NCI-H1105 (cell line): ENCODE data around the gene NFATC2.
"Not testable (repeated sequence)": the region's sequence is repeated elsewhere in the genome, so short reads cannot be mapped to it uniquely, and the experiment has no call there.

Experiments
- DNase-seq: peaks from one replicate; lab custom pipeline; 2025; lab: John Stamatoyannopoulos, UW

NFATC2 gene

DNA sequence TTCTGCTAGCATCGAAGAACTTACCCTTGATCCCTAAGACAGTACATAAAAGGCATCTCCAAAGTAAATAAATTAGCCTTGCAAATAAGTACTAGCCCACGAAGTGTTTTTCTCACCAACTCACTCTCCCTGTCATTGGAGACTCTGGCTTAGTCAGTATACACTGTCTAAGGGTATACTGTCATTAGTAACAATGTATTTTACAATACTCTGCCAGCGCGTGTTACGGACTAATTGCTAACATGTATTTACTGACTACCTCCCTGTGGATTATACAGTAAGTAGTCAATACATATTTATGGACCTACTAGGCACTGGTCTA is 72.1 kb downstream of the NFATC2 start:
- DNase-seq = no peak

- peak; percentile 87 for DNase-seq
Measured at GRCh38 chr20:51469578-51470498, 72.7 kb downstream of the NFATC2 start.

GRCh38 chr20:51469046-51469445 is 73.5 kb downstream of the NFATC2 start:
- peak; percentile 10 for DNase-seq

DNA sequence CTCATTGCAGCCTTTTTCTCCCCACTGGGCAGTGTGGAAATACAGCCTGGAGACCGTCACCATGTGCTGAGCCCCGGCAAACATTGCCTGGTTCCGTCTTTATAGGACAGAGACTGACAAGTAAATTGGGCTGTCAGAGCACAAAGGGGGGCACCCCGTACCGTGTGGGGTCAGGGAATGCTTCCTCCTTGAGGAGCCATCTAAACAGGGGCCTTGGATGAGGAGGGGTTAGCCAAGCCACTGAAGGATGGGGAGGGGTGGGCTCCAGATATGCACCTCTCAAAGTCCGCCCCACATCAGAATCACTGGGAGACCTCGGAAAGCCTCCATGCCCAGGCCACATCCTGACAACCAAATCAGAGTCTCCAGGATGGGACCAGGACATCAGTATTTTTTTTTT is 73.9 kb downstream of the NFATC2 start:
- DNase-seq = no peak

- no peak for DNase-seq
Measured at GRCh38 chr20:51467956-51468626, 74.4 kb downstream of the NFATC2 start.

GRCh38 chr20:51463998-51464397 is 78.5 kb downstream of the NFATC2 start:
- DNase-seq = no peak

DNA sequence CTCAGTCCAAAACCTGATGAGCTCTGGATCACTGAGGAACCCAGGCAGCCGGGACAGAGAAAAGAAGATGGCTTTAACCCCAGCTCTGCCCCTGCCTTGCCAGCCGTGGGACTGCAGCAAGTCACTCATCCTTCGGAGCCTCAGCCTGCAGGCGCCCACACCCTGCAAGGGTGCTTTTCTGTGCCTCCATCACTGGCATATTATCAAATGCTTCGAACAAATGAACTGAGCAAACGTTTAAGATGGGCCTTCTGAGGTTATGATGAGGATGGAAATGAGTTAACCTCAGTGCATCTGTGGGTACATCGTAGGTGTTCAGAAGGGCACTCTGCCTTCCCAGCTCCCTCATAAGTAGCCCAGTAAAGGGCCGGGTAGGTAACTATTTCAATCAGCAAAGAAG is 79.0 kb downstream of the NFATC2 start:
- DNase-seq = no peak

DNA sequence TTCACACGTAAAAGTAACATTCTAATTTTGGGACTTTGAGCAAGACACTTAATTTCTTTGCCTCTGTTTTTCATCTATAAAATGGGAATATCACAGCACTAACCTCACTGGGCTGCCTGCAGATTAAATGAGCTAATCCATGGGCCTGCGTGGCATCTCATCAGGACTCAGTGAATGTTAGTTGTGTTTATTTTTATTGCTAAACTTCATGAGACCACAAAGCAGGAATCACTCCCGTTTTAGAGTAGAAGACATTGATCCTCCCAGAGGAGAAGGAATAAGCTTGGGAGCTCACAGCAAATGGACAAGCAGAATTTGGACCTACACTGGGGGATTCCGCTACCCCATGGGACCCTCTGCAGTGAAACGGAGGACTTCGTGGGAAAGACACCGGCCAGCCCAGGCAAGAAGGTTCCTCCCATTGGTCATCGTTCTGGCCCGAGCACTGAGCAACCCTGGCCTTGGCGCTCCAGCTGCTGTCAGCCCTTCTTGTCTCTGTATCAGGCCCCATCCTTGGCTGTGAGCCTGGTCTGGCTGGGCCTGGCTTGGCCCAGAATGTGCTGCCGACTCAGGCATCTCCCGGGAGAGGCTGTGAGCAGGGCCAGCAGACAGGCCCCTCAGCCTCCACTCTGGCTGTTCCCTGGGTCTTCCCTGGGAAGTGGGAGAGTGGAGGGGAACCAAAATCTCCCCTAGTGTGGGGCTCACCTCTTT is 79.8 kb downstream of the NFATC2 start:
- DNase-seq = no peak

GRCh38 chr20:51461846-51462245 is 80.7 kb downstream of the NFATC2 start:
- DNase-seq = not testable (repeated sequence)

DNA sequence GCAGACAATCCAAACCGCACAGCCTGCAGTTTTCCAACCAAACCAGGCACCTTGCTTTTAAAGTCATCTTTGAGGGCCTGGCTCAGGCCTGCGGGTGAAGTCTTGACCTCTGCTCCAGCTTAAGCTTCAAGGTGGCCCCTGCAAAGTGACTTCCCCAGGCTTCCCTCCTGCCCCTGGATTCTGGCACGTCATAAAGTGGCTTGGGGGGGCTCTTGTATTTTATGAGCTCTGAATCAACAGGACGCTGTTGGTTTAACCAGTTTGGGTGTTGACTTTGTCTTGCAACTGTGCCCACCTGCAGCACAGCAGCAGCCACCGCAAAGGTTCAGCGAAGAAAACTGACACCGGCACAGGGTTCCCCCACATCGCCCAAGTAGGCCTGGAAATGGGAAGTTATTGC is 81.2 kb downstream of the NFATC2 start:
- no peak for DNase-seq

- no peak for DNase-seq
Measured at GRCh38 chr20:51460569-51461265, 81.8 kb downstream of the NFATC2 start.

DNA sequence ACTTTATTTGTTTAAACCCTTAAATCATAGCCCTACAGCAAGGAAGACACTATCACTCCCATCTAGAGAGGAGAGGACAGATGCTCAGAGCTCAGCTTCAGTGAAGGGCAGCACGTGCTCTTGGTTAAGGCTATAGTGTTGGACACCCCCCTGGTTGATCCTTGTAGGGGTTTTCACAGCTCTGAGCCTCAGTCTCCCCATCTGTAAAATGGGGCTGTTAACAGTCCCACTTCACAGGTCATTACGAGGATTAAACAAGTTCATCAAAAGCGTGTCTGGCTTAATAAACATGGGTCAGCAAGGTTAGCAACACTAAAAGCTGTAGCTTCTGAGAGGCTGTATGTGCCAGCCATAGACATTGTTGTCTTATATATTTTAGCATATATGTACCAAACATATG is 82.4 kb downstream of the NFATC2 start:
- DNase-seq = no peak

DNA sequence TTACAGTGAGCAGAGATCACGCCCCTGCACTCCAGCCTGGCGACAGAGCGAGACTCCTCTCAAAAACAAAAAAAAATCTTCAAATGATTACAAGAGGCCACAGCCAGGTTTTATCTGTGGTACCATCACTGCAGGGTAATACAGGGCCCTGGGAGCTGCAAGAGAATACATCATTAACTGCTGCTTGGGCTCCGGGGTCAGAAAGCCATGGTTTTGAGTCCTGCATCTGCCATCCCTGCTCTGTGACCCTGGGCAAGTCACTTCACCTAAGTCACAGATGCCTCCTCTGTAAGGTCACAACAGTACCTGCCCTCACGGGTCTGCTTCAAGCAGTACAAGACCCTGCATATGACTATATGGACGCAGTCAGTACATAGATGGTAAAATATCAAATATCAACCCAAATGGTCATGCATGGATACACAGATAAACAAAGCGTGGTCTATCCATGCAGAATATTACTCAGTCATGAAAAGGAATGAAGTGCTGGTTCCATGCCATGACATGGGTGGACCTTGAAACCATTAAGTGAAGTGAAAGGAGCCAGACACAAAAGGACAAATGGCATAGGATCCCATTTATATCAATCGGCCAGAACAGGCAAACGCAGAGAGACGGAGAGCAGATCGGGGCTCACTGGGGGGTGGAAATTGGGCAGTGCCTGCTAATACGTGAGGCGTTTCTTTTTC is 83.6 kb downstream of the NFATC2 start:
- DNase-seq = no peak

GRCh38 chr20:51457533-51457932 is 85.0 kb downstream of the NFATC2 start:
- DNase-seq = no peak

DNA sequence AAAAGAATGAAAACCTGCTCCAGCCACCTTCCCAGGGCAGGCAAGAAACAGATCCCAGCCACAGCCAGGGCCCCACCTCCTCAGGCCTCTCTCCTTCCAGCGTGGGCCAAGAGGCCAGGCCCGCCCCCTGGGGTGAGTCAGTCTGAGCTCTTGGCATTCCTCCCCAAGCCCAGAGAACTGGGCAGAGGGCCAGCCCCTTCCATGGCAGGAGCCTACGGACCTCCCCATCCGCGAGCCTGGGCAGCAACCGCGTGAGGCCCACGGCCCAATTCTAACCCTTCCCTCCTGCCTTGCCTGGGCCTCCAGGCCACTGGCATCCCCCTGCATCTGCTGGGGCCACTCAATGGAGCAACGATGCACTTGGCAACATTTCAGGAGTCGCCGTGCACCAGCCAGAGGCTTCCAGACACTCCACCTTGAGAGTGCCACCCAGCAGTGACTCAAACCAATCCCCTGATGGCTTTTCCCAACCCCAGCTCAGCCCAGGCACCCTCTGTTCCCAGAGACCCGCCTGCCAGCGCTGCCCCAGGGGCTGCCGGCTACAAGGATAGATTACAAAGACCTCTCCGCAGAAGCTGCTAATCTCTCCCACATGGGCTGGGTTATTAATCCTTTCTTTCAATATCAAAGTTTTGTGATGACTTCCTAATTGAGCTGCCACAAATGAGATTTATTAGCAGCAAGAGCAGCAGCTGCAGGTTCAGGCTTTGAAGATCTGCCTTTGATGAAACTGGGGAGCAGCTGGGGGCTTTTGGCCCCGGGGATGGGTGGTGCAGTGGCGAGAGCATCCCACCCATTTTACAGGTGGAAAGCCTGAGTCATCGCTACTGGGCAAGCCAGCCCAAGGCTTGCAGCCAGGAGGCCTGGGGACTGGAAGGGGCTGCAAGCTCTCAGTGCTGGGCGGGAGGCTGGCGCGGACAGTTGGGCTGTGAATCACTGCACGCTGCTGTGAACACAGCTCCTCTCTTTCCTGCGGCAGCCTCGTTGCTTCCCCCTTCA is 85.7 kb downstream of the NFATC2 start:
- DNase-seq = peak; percentile 95

DNA sequence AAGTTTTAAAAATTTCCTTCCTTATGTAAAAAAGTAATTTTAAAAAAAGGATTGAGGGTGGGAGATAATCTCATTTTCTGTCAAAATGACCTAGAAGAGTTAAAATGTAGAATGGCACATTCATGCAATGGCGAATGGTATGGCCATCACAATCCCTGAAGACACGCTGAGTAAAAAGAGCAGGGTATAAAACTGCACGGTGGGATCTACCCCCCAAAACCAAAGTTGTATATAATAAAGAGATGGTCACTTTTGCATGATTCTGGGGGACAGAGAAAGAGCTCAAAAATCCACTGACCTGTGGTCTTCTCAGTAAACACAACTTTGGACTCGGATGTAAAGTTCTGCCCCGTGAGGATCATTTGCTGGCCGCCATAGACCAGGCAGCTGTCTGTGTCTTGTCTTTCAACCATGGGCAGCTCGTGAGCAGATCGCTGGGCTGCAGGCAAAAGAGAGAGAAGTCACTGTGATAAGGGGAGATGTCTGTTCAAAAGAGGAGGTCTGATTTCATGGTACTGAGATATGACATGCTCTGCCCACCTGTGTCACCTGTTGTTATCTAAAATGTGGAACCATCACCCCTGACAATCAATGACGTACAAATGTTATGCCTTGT is 88.2 kb downstream of the NFATC2 start:
- no peak for DNase-seq

- DNase-seq = no peak
Measured at GRCh38 chr20:51452734-51453365, 89.7 kb downstream of the NFATC2 start.

GRCh38 chr20:51452091-51452613 is 90.4 kb downstream of the NFATC2 start:
- DNase-seq = no peak

DNA sequence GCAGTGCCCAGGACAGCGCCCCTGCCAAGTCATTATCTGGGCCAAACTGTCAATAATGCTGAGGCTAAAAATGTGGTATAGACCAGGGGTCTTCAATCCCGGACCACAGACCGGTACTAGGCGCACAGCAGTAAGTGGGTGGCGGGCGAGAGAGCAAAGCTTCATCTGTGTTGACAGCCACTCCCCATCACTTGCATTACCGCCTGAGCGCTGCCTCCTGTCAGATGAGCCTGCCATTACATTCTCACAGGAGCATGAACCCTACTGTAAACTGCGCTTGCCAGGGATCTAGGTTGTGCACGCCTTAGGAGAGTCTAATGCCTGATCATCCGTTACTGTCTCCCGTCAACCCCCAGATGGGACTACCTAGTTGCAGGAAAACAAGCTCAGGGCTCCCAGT is 91.0 kb downstream of the NFATC2 start:
- no peak for DNase-seq
